Tibial nerve (tissue), 4 donors: Measurements from ENCODE around the gene ATF4. TPM values are rescaled to one million over a fixed set of nuclear protein-coding genes. Genes with fewer than 3 reads are reported as not detected.

Experiments
- DNase-seq, 2 donors: peaks; one replicate each; pipeline ENCODE4 v3.0.0-alpha.2; 2019; ENCODE audit warnings: low spot score in 2 of 2
- H3K27ac ChIP-seq, 4 donors: fragments of 200-600 bp; sonication (generic) in 3 of 4; one replicate each; pipeline ENCODE4 v1.5.1; 2017 to 2019; ENCODE audit warnings: mild to moderate bottlenecking in 1 of 4
- H3K27me3 ChIP-seq, 2 donors: fragments of 200-600 bp; sonication (generic) in 1 of 2; one replicate each; pipeline versions ENCODE4 v1.5.1 to v1.6.0; 2017 to 2019
- H3K36me3 ChIP-seq, 3 donors: fragments of 200-600 bp; sonication (generic); one replicate each; pipeline ENCODE4 v1.5.1; 2018 to 2019
- H3K4me1 ChIP-seq, 4 donors: fragments of 200-600 bp; sonication (generic) in 3 of 4; one replicate each; pipeline ENCODE4 v1.5.1; 2017 to 2019
- H3K4me3 ChIP-seq, 4 donors: fragments of 200-600 bp; sonication (generic) in 3 of 4; one replicate each; pipeline ENCODE4 v1.5.1; 2017 to 2019; ENCODE audit warnings: mild to moderate bottlenecking in 1 of 4, moderate library complexity in 1 of 4
- H3K9me3 ChIP-seq, 4 donors: fragments of 200-600 bp; sonication (generic) in 3 of 4; one replicate each; pipeline ENCODE4 v1.5.1; 2017 to 2019
- EP300 ChIP-seq, 2 donors: sonication (generic); formaldehyde crosslinking; IDR thresholded peaks; one replicate each; pipeline ENCODE4 v1.6.1; 2017; ENCODE audit warnings: antibody characterized with exemption in 2 of 2, mild to moderate bottlenecking in 1 of 2
- POLR2A ChIP-seq, 2 donors: fragments of 450-650 bp; IDR thresholded peaks; one replicate each; pipeline ENCODE4 v1.6.1; 2017; ENCODE audit warnings: antibody characterized with exemption in 2 of 2, mild to moderate bottlenecking in 2 of 2, moderate library complexity in 2 of 2
- WGBS, 2 donors: methylation state at CpG; one replicate each; pipeline ENCODE4 v1.1.5; 2018; 5-methylcytosine and 5-hydroxymethylcytosine counted together
- total RNA-seq, 4 donors: library from RNA; depleted of rRNA; stranded (reverse); fragments of >200 nt; gene quantifications; one replicate each; pipeline ENCODE4 v1.1.0, GENCODE V29; 2016
- TF ChIP-seq, protein P1 (sequence below), 5 experiments: fragments of 200-600 bp in 3 of 5; fragments of 450-650 bp in 2 of 5; sonication (generic) in 3 of 5; IDR thresholded peaks; one replicate each; pipeline ENCODE4 v1.5.1; 2016 to 2019; ENCODE audit warnings: antibody characterized with exemption in 5 of 5, mild to moderate bottlenecking in 3 of 5, moderate library complexity in 2 of 5

Gene ATF4
- total RNA-seq, 4 donors from 2014 or later, result 347 to 405 (median 390) TPM

DNA sequence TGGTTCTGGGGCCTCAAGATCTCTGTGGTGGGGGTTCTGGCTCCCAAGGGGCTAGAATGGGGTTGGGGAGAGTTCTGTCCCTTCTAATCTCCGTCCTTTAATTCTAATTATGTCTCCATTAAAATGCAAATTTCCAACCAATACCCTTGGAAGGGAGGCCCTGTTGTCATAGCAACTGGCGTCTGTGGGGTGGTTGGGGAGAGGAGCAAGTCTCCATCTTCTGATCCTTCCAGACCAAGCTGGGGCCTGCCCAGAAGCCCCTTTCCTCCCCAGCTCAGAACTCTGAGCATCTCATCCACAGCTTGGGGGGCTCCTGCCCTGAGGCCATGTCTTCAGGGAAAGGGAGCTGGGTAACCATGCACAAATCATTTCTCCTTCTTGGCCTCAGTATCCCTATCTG, 17.6 kb downstream of the ATF4 start:
- WGBS, 2 donors, result 45 to 46% methylated on average over 2 of the region's 2 CpGs
- no peaks in the 10 kb centered on the region for H3K9me3 ChIP-seq
- no peak for TF ChIP-seq EP300 (IDR thresholded peaks at IDR 0.05)
- TF ChIP-seq POLR2A (IDR thresholded peaks at IDR 0.05), result no peak
- TF ChIP-seq, protein P1, sequence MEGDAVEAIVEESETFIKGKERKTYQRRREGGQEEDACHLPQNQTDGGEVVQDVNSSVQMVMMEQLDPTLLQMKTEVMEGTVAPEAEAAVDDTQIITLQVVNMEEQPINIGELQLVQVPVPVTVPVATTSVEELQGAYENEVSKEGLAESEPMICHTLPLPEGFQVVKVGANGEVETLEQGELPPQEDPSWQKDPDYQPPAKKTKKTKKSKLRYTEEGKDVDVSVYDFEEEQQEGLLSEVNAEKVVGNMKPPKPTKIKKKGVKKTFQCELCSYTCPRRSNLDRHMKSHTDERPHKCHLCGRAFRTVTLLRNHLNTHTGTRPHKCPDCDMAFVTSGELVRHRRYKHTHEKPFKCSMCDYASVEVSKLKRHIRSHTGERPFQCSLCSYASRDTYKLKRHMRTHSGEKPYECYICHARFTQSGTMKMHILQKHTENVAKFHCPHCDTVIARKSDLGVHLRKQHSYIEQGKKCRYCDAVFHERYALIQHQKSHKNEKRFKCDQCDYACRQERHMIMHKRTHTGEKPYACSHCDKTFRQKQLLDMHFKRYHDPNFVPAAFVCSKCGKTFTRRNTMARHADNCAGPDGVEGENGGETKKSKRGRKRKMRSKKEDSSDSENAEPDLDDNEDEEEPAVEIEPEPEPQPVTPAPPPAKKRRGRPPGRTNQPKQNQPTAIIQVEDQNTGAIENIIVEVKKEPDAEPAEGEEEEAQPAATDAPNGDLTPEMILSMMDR (IDR thresholded peaks at IDR 0.05), result no peak

DNA sequence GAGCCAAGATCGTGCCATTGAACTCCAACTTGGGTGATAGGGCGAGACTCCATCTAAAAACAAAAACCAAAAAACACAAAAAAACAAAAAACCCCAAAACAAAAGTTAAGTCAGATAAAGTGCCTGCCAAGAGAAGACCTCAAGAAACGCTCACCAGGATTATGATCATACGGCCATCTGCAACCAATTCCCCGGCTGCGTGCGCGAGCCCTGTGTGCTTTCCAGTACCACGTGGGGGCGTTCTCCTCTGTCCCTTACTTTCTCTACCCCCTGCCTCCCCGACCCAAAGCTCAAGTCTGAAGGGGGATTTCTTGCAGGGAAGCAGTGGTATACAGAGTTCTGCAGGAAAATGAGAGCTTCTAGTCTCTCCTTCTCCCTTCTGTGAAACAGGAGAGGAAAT, 22.7 kb downstream of the ATF4 start:
- no peak overlapping the region for H3K4me3 ChIP-seq
- no peak for DNase-seq
- H3K27me3 ChIP-seq, result peaks cover 0 to 40% of the 10 kb centered on the region in 2 donors
- WGBS, 2 donors, result 16 to 18% methylated on average over 11 of the region's 11 CpGs
- no peaks in the 10 kb centered on the region for H3K4me1 ChIP-seq
- H3K27ac ChIP-seq, result no peak overlapping the region
- H3K36me3 ChIP-seq, result no peaks in the 10 kb centered on the region
- no peaks in the 10 kb centered on the region for H3K9me3 ChIP-seq
- TF ChIP-seq, protein P1 (IDR thresholded peaks at IDR 0.05), result peak in 1 of 5 experiments; percentile 5
- TF ChIP-seq EP300 (IDR thresholded peaks at IDR 0.05), result no peak

More for the DNA sequence above, 17.6 kb downstream of the ATF4 start:
- Histone ChIP-seq H3K36me3 (no peaks in the 10 kb centered on the region), H3K27me3 (peaks cover 0 to 6% of the 10 kb centered on the region in 2 donors), H3K27ac (no peak overlapping the region), H3K4me3 (no peak overlapping the region), H3K4me1 (peaks cover 0 to 22% (median 3%) of the 10 kb centered on the region in 4 donors)
- DNase-seq, result no peak

DNA sequence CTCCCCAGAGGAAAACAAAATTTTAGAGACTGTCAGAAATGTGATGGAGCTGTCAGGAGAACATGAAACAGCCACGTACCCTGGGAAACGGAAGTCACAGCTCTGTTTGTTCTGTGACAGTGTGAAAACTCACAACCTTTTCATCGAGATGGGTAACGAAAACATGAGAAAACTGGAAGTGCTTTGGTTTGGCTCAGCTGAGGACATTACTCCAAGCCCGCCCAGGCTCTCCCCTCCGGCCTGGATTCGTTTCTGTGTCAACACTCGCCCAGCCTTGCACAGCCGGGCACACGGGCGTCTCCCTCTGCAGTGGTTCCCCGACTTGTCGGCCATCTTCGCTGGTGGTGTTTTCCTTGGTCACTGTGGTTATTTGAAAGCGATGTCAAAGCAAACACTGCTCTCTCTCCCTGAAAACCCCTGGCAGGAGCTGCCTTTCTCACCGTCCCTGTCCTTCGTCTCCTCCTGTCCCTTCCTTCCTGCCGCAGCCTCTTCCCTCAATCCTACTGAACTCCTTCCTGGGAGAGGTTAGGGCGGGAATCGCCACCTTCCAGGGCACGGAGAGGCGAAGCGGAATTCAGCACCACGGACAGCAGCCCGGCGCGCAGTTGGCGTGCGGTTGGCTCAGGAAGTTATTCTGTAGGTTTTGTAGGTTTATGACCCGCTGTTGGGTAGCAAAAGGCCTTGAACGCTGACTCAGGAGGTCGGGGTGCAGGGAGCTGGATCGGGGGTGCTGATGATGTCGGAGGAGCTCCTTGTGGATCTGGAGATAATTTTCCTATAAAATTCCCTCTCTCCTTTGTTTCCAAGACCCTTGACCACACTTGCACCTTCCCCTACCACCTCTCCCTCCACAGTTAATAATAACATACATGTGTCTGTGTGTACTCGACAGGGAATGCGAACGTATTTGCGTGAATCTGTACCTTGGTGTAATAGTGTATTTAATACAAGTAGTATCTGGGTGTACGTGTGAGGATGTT, 25.3 kb downstream of the ATF4 start:
- Histone ChIP-seq H3K4me1 (no peaks in the 10 kb centered on the region), H3K27ac (no peak overlapping the region), H3K27me3 (peaks cover 0 to 63% of the 10 kb centered on the region in 2 donors), H3K36me3 (no peaks in the 10 kb centered on the region), H3K9me3 (no peaks in the 10 kb centered on the region), H3K4me3 (no peak overlapping the region)
- 30 to 37% methylated on average over 39 of the region's 39 CpGs for WGBS, 2 donors
- TF ChIP-seq POLR2A (IDR thresholded peaks at IDR 0.05), result no peak
- TF ChIP-seq EP300 (IDR thresholded peaks at IDR 0.05), result no peak
- TF ChIP-seq, protein P1 (IDR thresholded peaks at IDR 0.05), result no peak
- DNase-seq, result no peak

DNA sequence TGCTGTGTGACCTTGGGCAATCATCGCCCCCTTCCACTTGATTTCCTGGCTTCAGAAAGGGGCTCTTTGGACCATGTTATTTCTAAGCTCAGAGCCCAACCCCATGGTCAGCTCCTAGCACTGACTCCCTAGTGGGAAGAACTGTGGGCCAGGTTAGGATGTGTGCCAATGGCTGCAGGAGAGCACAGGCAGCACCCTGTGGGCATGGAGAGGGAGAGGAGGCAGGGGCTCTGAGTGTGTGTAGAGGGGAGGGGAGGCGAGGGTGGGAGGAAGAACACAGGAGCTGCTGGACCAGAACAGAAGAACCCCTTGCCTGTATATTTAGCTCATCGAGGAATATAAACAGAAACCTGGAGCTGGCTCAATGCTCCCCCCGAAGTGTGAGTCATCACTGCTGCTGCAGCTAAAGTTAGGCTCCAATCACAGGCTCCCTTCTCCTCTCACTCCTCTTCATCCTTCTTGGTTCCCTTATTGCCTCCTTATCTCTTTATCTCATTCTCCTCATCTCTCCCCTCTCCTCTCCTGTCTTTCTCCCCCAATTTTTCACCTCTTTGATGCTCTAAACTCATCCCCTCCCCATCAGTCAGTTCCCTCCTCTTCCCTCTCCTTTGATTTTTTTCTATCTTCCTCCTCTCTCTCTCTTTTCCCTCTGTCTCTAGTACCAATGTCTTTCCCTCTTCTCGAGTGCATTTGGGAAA, 26.7 kb downstream of the ATF4 start:
- TF ChIP-seq POLR2A (IDR thresholded peaks at IDR 0.05) (no peak), EP300 (IDR thresholded peaks at IDR 0.05) (no peak)
- TF ChIP-seq, protein P1 (IDR thresholded peaks at IDR 0.05), result no peak
- H3K27ac ChIP-seq, result no peak overlapping the region
- no peak for DNase-seq
- no peak overlapping the region for H3K4me3 ChIP-seq
- peaks cover 0 to 74% of the 10 kb centered on the region in 2 donors for H3K27me3 ChIP-seq
- WGBS, 2 donors, result 50 to 56% methylated on average over 5 of the region's 5 CpGs
- H3K36me3 ChIP-seq, result no peaks in the 10 kb centered on the region
- no peaks in the 10 kb centered on the region for H3K4me1 ChIP-seq
- H3K9me3 ChIP-seq, result no peaks in the 10 kb centered on the region

DNA sequence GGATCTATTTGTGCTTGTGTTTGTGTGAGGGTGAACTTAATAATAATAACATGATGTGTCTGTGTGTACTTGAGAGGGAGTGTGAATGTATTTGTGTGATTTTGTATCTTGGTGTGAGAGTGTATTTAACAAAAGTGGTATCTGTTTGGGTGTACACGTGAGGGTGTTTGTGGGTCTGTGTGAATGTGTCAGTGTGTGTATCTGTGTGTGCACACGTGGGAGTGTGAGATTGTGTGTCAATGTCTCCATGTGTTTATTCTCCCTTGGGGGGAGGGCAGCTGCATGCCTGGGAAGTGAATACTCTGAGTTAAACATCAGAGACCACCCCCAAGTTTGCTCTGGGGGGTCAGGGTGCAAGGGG, 27.2 kb downstream of the ATF4 start:
- Histone ChIP-seq H3K9me3 (no peaks in the 10 kb centered on the region), H3K36me3 (no peaks in the 10 kb centered on the region), H3K4me1 (no peaks in the 10 kb centered on the region), H3K4me3 (no peak overlapping the region), H3K27me3 (peaks cover 0 to 74% of the 10 kb centered on the region in 2 donors), H3K27ac (no peak overlapping the region)
- DNase-seq, result no peak
- no peak for TF ChIP-seq POLR2A (IDR thresholded peaks at IDR 0.05)
- no peak for TF ChIP-seq EP300 (IDR thresholded peaks at IDR 0.05)
- TF ChIP-seq, protein P1 (IDR thresholded peaks at IDR 0.05), result no peak
- WGBS, 2 donors, result 36 to 49% methylated on average over 2 of the region's 2 CpGs
